Kidney epithelial cell (primary cell): ENCODE data around the gene LRGUK. TPM values are rescaled to one million over a fixed set of nuclear protein-coding genes. Genes with fewer than 3 reads are reported as not detected.

ENCODE experiments used
- DNase-seq: peaks from one replicate; pipeline ENCODE4 v3.0.0-alpha.2; 2010; ENCODE audit warnings: low read depth
- H3K27me3 ChIP-seq: 2 replicates; pipeline ENCODE4 v1.6.0; 2011; ENCODE audit warnings: low read length; ENCODE audit not compliant: control insufficient read depth, insufficient read depth
- H3K36me3 ChIP-seq: 2 replicates; pipeline ENCODE4 v1.5.1; 2011; ENCODE audit warnings: low read length; ENCODE audit not compliant: control insufficient read depth, insufficient read depth
- H3K4me3 ChIP-seq: 2 replicates; pipeline ENCODE4 v1.5.1; 2011; ENCODE audit warnings: low read depth, mild to moderate bottlenecking, control low read depth, low read length
- CTCF ChIP-seq: IDR thresholded peaks from 2 replicates; pipeline ENCODE4 v1.5.1; 2011; ENCODE audit warnings: mild to moderate bottlenecking, moderate library complexity, low read length, control low read depth, inconsistent platforms; ENCODE audit not compliant: insufficient read depth, poor library complexity, severe bottlenecking
- total RNA-seq: library from RNA; depleted of rRNA; stranded (reverse); fragments of >200 nt; gene quantifications from 2 replicates; pipeline ENCODE4 v1.2.3, GENCODE V29; 2015

LRGUK gene
- total RNA-seq, 1 donor from 2014 or later: 0.42 TPM

GRCh38 chr7:134134004-134134403 is 6.9 kb downstream of the LRGUK start:
- Histone ChIP-seq H3K27me3 (no peaks in the 10 kb centered on the region), H3K36me3 (no peaks in the 10 kb centered on the region), H3K4me3 (no peak overlapping the region)
- no peak for DNase-seq
- TF ChIP-seq CTCF: no peak

- DNase-seq: no peak
Measured at GRCh38 chr7:134140889-134141867, 14.0 kb downstream of the LRGUK start.

GRCh38 chr7:134141868-134142264 is 14.7 kb downstream of the LRGUK start:
- no peaks in the 10 kb centered on the region for H3K27me3 ChIP-seq
- no peak for TF ChIP-seq CTCF
- no peak overlapping the region for H3K4me3 ChIP-seq
- H3K36me3 ChIP-seq: no peaks in the 10 kb centered on the region
- no peak for DNase-seq

More at GRCh38 chr7:134140889-134141867, 14.0 kb downstream of the LRGUK start:
- peak; percentile 93 for TF ChIP-seq CTCF
- H3K27me3 ChIP-seq: no peaks in the 10 kb centered on the region
- H3K4me3 ChIP-seq: no peak overlapping the region
- H3K36me3 ChIP-seq: no peaks in the 10 kb centered on the region

GRCh38 chr7:134153493-134154136 is 26.5 kb downstream of the LRGUK start:
- no peak for DNase-seq
- no peaks in the 10 kb centered on the region for H3K27me3 ChIP-seq
- H3K4me3 ChIP-seq: no peak overlapping the region
- H3K36me3 ChIP-seq: no peaks in the 10 kb centered on the region
- no peak for TF ChIP-seq CTCF

- H3K27me3 ChIP-seq: no peaks in the 10 kb centered on the region
- H3K36me3 ChIP-seq: no peaks in the 10 kb centered on the region
- no peak for DNase-seq
- no peak for TF ChIP-seq CTCF
- H3K4me3 ChIP-seq: no peak overlapping the region
Measured at GRCh38 chr7:134154581-134155130, 27.5 kb downstream of the LRGUK start.
